Cardiac fibroblast (primary cell): ENCODE results near the gene DUSP14.
"Not testable (repeated sequence)": the region's sequence is repeated elsewhere in the genome, so short reads cannot be mapped to it uniquely, and the experiment has no call there.

ENCODE experiments used
- DNase-seq, 2 donors: peaks; one replicate each; pipeline versions ENCODE4 v3.0.0 to v3.0.0-alpha.2; 2010; ENCODE audit warnings: low read depth in 2 of 2
- H3K4me3 ChIP-seq, 2 donors: replicated peaks in 1 of 2; 1 replicate in 1 of 2; 2 replicates in 1 of 2; pipeline ENCODE4 v1.5.1; 2011; ENCODE audit warnings: low read depth in 2 of 2, low read length in 2 of 2, mild to moderate bottlenecking in 2 of 2, moderate library complexity in 1 of 2
- CTCF ChIP-seq: IDR thresholded peaks from one replicate; pipeline ENCODE4 v1.5.1; 2011; ENCODE audit warnings: low read depth, mild to moderate bottlenecking, low read length, inconsistent platforms

Gene DUSP14

GRCh38 chr17:37502009-37502936, 12.6 kb downstream of the DUSP14 start:
- no peak for TF ChIP-seq CTCF
- DNase-seq, result no peak
- H3K4me3 ChIP-seq, result no peak overlapping the region

GRCh38 chr17:37503148-37503547, 13.5 kb downstream of the DUSP14 start:
- H3K4me3 ChIP-seq, result no peak overlapping the region
- no peak for TF ChIP-seq CTCF
- DNase-seq, result no peak

- DNase-seq, result no peak
- no peak for TF ChIP-seq CTCF
- H3K4me3 ChIP-seq, result no peak overlapping the region
These were observed 15.6 kb downstream of the DUSP14 start for GRCh38 chr17:37505333-37505732.

- peak; percentile 62 for TF ChIP-seq CTCF
- H3K4me3 ChIP-seq, result no peak overlapping the region
- DNase-seq, result peak; percentile 32 to 46
These were observed 17.0 kb downstream of the DUSP14 start for GRCh38 chr17:37506678-37507077.

- TF ChIP-seq CTCF, result no peak
These were observed 17.4 kb downstream of the DUSP14 start for GRCh38 chr17:37507111-37507510.

GRCh38 chr17:37510056-37510455, 20.4 kb downstream of the DUSP14 start:
- TF ChIP-seq CTCF, result no peak
- no peak for DNase-seq

More at GRCh38 chr17:37507111-37507510, 17.4 kb downstream of the DUSP14 start:
- no peak overlapping the region for H3K4me3 ChIP-seq
- no peak for DNase-seq

GRCh38 chr17:37511642-37512041, 22.0 kb downstream of the DUSP14 start:
- not testable (repeated sequence) for H3K4me3 ChIP-seq, DNase-seq

More at GRCh38 chr17:37510056-37510455, 20.4 kb downstream of the DUSP14 start:
- no peak overlapping the region for H3K4me3 ChIP-seq
